Type B pancreatic cell (in vitro differentiated cells): Measurements from ENCODE around the gene MTERF4. TPM values are rescaled to one million over a fixed set of nuclear protein-coding genes. Genes with fewer than 3 reads are reported as not detected.

ENCODE experiments used
- DNase-seq: peaks from one replicate; pipeline ENCODE4 v3.0.0; 2021; ENCODE audit warnings: mixed read lengths; ENCODE audit not compliant: unreplicated experiment; ENCODE audit errors: extremely low spot score
- H3K27ac Mint-ChIP-seq: 2 replicates; pipeline ENCODE4 v1.8.0; 2021; ENCODE audit warnings: mild to moderate bottlenecking, mixed read lengths
- H3K27me3 Mint-ChIP-seq: 2 replicates; pipeline ENCODE4 v1.8.0; 2021; ENCODE audit warnings: mixed read lengths
- H3K36me3 Mint-ChIP-seq: 2 replicates; pipeline ENCODE4 v1.8.0; 2021; ENCODE audit warnings: mixed read lengths
- H3K4me1 Mint-ChIP-seq: one replicate; pipeline ENCODE4 v1.8.0; 2021; ENCODE audit warnings: mixed read lengths; ENCODE audit not compliant: unreplicated experiment
- H3K4me3 Mint-ChIP-seq: 2 replicates; pipeline ENCODE4 v1.8.0; 2021; ENCODE audit warnings: mild to moderate bottlenecking, mixed read lengths
- H3K9me3 Mint-ChIP-seq: 2 replicates; pipeline ENCODE4 v1.8.0; 2021; ENCODE audit warnings: mixed read lengths
- total RNA-seq: library from RNA; stranded (reverse); gene quantifications from 2 replicates; pipeline ENCODE4 v1.2.1, GENCODE V29; 2021; ENCODE audit warnings: low replicate concordance
- TF ChIP-seq, protein P1 (sequence below): fragments of 200-600 bp; sonication (generic); conservative IDR thresholded peaks from 2 replicates; pipeline ENCODE4 v1.5.0; 2021; ENCODE audit warnings: antibody characterized with exemption, mild to moderate bottlenecking

Gene MTERF4
- total RNA-seq, 1 donor from 2014 or later = 46.3 TPM

DNA sequence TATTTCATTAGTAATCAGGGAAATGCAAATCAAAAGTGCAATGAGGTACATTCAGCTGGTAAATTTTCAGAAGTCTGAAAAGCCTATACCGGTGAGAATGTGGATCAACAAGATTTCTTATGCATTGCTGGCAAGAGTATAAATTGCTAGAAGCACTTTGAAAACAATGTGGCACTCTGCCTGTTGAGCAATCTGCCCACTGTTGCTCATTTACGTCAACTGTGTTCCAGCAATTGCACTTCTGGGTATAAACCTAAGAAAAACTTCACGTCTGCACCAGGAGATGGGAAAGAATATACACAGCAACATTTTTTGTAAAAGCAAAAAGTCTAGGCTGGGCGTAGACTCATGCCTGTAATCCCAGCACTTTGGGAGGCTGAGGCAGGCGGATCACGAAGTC is 40.8 kb downstream of the MTERF4 start:
- Mint-ChIP-seq H3K27me3 (no peaks in the 10 kb centered on the region), H3K4me1 (peaks cover 5% of the 10 kb centered on the region), H3K27ac (peak overlapping the region; percentile 61), H3K9me3 (no peaks in the 10 kb centered on the region), H3K4me3 (no peak overlapping the region), H3K36me3 (no peaks in the 10 kb centered on the region)
- TF ChIP-seq, protein P1, sequence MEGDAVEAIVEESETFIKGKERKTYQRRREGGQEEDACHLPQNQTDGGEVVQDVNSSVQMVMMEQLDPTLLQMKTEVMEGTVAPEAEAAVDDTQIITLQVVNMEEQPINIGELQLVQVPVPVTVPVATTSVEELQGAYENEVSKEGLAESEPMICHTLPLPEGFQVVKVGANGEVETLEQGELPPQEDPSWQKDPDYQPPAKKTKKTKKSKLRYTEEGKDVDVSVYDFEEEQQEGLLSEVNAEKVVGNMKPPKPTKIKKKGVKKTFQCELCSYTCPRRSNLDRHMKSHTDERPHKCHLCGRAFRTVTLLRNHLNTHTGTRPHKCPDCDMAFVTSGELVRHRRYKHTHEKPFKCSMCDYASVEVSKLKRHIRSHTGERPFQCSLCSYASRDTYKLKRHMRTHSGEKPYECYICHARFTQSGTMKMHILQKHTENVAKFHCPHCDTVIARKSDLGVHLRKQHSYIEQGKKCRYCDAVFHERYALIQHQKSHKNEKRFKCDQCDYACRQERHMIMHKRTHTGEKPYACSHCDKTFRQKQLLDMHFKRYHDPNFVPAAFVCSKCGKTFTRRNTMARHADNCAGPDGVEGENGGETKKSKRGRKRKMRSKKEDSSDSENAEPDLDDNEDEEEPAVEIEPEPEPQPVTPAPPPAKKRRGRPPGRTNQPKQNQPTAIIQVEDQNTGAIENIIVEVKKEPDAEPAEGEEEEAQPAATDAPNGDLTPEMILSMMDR = no peak
- peak; percentile 7 for DNase-seq

DNA sequence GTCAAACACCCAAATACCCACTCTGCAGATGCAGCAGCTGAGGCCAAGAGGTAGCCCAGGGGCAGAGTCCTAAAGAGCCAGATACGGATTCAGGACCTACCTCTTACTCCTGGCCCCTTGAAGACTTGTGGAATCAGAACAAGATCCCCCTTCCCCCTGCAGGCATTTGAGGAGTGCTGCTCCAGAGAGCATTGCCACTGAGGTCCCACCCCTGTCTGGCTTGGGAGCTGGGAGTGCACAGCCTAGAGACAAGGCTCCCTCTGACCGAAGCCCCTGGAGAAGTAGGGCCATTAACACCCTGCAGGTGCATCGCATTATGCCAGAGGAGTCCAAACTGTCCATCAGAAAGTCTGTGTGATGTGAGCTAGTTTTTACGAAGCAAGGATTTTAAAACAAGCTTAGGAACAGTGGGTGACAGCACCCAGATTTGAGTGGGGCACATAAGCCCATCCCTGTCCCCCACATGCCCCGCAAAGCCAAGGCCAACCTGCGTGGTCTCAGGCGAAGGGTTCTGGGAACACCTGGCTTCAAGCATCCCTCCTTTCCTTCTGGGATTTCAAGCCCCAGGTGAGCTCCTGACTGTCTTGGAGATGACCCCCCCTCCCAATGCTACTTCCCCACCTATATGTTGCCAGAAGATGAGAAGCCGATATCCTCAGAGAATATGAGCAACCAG is 48.4 kb downstream of the MTERF4 start:
- Mint-ChIP-seq H3K4me3 (no peak overlapping the region), H3K36me3 (peaks cover 7% of the 10 kb centered on the region), H3K4me1 (no peaks in the 10 kb centered on the region), H3K9me3 (no peaks in the 10 kb centered on the region), H3K27me3 (peaks cover 5% of the 10 kb centered on the region), H3K27ac (no peak overlapping the region)
- TF ChIP-seq, protein P1 = no peak
- DNase-seq = peak; percentile 55

DNA sequence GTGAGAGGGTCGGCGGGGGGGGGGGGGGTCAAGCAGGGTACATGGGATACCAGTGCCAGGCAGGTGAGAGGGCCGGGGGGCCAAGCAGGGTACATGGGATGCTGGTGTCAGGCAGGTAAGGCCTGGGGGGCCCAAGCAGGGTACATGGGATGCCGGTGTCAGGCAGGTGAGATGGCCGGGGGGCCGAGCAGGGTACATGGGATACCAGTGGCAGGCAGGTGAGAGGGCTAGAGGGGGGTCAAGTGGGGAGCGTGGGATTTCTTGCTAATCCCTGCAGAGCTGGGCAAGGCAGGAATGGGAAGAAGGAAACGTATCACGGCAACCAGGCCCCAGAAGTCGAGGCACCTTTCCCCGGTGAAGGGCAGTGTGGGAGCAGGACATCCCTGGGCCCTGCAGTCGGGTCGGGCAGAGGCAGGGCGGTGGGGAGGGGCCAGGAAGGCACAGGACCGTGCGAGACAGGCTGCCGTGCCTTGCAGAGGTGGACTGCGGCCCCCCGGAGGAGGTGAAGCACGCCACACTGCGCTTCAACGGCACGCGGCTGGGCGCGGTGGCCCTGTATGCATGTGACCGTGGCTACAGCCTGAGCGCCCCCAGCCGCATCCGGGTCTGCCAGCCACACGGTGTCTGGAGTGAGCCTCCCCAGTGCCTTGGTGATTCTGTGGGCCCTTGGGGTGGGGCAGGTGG is 49.3 kb downstream of the MTERF4 start:
- Mint-ChIP-seq H3K27ac (no peak overlapping the region), H3K27me3 (peaks cover 5% of the 10 kb centered on the region), H3K4me3 (no peak overlapping the region), H3K4me1 (no peaks in the 10 kb centered on the region), H3K9me3 (no peaks in the 10 kb centered on the region), H3K36me3 (peaks cover 7% of the 10 kb centered on the region)
- TF ChIP-seq, protein P1 = no peak
- peak; percentile 65 for DNase-seq

DNA sequence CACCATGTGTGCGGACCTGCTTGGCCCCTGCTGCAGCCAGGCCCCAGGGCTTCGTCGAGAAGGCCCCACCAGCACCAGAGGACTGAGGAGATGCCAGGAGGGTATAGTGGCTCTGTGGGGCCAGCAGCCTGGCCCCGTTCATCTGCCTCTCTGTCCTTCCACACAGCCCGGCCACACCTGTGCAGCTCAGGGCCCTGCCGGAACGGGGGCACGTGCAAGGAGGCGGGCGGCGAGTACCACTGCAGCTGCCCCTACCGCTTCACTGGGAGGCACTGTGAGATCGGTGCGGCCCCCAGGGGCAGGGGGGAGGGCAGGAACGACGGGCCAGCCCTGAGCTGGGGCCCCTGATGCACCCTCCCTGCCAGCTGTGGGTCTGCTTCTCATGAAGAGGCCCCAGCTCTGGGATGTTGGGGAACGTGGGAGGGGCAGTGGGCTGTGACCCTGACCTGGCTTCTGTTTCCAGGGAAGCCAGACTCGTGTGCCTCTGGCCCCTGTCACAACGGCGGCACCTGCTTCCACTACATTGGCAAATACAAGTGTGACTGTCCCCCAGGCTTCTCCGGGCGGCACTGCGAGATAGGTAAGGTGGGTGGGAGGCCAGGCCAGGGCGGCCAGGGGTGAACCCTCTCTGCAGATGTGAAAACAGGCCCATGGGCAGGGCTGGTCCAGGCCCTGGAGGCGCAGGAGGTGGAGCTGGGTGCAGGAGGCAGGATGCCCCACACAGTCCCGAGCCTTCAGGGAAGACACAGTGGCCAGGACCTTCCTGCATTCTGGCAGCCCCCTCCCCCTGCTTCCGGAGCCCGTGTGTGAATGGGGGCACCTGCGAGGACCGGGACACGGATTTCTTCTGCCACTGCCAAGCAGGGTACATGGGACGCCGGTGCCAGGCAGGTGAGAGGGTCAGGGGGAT is 50.3 kb downstream of the MTERF4 start:
- Mint-ChIP-seq H3K9me3 (no peaks in the 10 kb centered on the region), H3K36me3 (peaks cover 7% of the 10 kb centered on the region), H3K4me3 (no peak overlapping the region), H3K4me1 (no peaks in the 10 kb centered on the region), H3K27ac (no peak overlapping the region), H3K27me3 (peaks cover 5% of the 10 kb centered on the region)
- DNase-seq = peak; percentile 62
- TF ChIP-seq, protein P1 = no peak

- DNase-seq = peak; percentile 58
- Mint-ChIP-seq H3K27ac (no peak overlapping the region), H3K4me3 (no peak overlapping the region), H3K4me1 (no peaks in the 10 kb centered on the region), H3K9me3 (no peaks in the 10 kb centered on the region), H3K36me3 (peaks cover 7% of the 10 kb centered on the region), H3K27me3 (peaks cover 9% of the 10 kb centered on the region)
- TF ChIP-seq, protein P1 = no peak
These were observed 51.2 kb downstream of the MTERF4 start for GRCh38 chr2:241050624-241051577.
